ENCODE measurements around the gene IRF8.
"Not testable (repeated sequence)": the region's sequence is repeated elsewhere in the genome, so short reads cannot be mapped to it uniquely, and the experiment has no call there.

IRF8 gene

DNA sequence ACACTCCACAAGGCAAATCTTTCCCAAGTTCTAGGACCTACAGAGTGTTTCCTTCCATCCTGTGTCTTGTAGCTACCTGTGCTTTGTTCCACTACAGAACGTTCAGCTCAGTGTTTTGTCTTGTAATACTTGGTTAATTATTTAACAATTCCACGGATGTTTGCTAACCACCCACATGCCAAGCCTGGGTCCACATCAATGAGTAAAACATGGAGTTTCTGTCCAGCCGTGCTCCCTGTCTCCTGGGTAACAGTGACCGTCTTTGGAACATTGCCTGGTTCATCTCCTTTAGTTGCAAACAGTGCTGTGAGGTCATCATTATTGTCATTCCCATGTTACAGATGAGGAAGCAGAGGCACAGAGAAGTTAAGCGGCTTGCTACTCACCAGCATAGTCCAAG, 41.3 kb downstream of the IRF8 start:
- Histone ChIP-seq H3K27me3 (replicated peaks; ENCODE audit: control insufficient read depth, insufficient read depth, low read length) (no peaks in the 10 kb centered on the region), H3K4me3 (replicated peaks; ENCODE audit: low read depth, low read length) (no peak overlapping the region), H3K36me3 (ENCODE audit: control insufficient read depth, insufficient read depth, low read length) (no peaks in the 10 kb centered on the region)
- no peak for DNase-seq (ENCODE audit: extremely low read depth, insufficient read length)
- TF ChIP-seq, protein P1, sequence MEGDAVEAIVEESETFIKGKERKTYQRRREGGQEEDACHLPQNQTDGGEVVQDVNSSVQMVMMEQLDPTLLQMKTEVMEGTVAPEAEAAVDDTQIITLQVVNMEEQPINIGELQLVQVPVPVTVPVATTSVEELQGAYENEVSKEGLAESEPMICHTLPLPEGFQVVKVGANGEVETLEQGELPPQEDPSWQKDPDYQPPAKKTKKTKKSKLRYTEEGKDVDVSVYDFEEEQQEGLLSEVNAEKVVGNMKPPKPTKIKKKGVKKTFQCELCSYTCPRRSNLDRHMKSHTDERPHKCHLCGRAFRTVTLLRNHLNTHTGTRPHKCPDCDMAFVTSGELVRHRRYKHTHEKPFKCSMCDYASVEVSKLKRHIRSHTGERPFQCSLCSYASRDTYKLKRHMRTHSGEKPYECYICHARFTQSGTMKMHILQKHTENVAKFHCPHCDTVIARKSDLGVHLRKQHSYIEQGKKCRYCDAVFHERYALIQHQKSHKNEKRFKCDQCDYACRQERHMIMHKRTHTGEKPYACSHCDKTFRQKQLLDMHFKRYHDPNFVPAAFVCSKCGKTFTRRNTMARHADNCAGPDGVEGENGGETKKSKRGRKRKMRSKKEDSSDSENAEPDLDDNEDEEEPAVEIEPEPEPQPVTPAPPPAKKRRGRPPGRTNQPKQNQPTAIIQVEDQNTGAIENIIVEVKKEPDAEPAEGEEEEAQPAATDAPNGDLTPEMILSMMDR (IDR thresholded peaks at IDR 0.05; ENCODE audit: insufficient read depth, low read length, poor library complexity, severe bottlenecking), result no peak

GRCh38 chr16:85941863-85942644, 43.1 kb downstream of the IRF8 start:
- Histone ChIP-seq H3K4me3 (replicated peaks; ENCODE audit: low read depth, low read length) (no peak overlapping the region), H3K27me3 (replicated peaks; ENCODE audit: control insufficient read depth, insufficient read depth, low read length) (no peaks in the 10 kb centered on the region), H3K36me3 (ENCODE audit: control insufficient read depth, insufficient read depth, low read length) (no peaks in the 10 kb centered on the region)
- TF ChIP-seq, protein P1 (IDR thresholded peaks at IDR 0.05; ENCODE audit: insufficient read depth, low read length, poor library complexity, severe bottlenecking), result no peak
- no peak for DNase-seq (ENCODE audit: extremely low read depth, insufficient read length)

- H3K27me3 ChIP-seq (replicated peaks; ENCODE audit: control insufficient read depth, insufficient read depth, low read length); H3K4me3 ChIP-seq (replicated peaks; ENCODE audit: low read depth, low read length); H3K36me3 ChIP-seq (ENCODE audit: control insufficient read depth, insufficient read depth, low read length); DNase-seq (ENCODE audit: extremely low read depth, insufficient read length): not testable (repeated sequence)
These were observed 43.7 kb downstream of the IRF8 start for GRCh38 chr16:85942659-85943058.

DNA sequence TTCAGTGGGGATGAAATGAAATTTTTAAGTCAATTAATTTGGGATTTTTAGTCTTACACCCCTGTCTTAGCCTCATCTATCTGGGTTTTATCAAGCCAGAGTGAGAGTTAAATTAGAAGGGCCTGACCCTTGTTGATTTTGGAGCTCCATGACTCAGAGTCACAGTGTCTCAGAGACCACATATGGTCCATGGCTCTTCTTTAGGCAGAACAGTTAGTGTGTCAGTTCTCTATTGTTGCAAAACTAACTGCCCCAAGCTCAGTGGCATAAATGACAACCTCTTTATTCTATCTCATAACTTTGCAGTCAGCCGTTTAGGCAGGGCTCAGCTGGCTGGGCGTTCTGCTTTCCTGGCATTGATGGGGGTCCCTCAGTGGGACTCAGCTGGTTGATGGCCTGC, 44.7 kb downstream of the IRF8 start:
- H3K36me3 ChIP-seq (ENCODE audit: control insufficient read depth, insufficient read depth, low read length), result no peaks in the 10 kb centered on the region
- TF ChIP-seq, protein P1 (IDR thresholded peaks at IDR 0.05; ENCODE audit: insufficient read depth, low read length, poor library complexity, severe bottlenecking), result no peak
- H3K4me3 ChIP-seq (replicated peaks; ENCODE audit: low read depth, low read length), result no peak overlapping the region
- DNase-seq (ENCODE audit: extremely low read depth, insufficient read length), result no peak
- no peaks in the 10 kb centered on the region for H3K27me3 ChIP-seq (replicated peaks; ENCODE audit: control insufficient read depth, insufficient read depth, low read length)

- Histone ChIP-seq H3K4me3 (replicated peaks; ENCODE audit: low read depth, low read length) (peak overlapping the region; percentile 48), H3K36me3 (ENCODE audit: control insufficient read depth, insufficient read depth, low read length) (no peaks in the 10 kb centered on the region), H3K27me3 (replicated peaks; ENCODE audit: control insufficient read depth, insufficient read depth, low read length) (no peaks in the 10 kb centered on the region)
- DNase-seq (ENCODE audit: extremely low read depth, insufficient read length), result peak; percentile 54
- TF ChIP-seq, protein P1 (IDR thresholded peaks at IDR 0.05; ENCODE audit: insufficient read depth, low read length, poor library complexity, severe bottlenecking), result no peak
These were observed 45.8 kb downstream of the IRF8 start for GRCh38 chr16:85944572-85945423.

- Histone ChIP-seq H3K27me3 (replicated peaks; ENCODE audit: control insufficient read depth, insufficient read depth, low read length) (no peaks in the 10 kb centered on the region), H3K4me3 (replicated peaks; ENCODE audit: low read depth, low read length) (peak overlapping the region; percentile 48), H3K36me3 (ENCODE audit: control insufficient read depth, insufficient read depth, low read length) (no peaks in the 10 kb centered on the region)
- no peak for DNase-seq (ENCODE audit: extremely low read depth, insufficient read length)
- TF ChIP-seq, protein P1 (IDR thresholded peaks at IDR 0.05; ENCODE audit: insufficient read depth, low read length, poor library complexity, severe bottlenecking), result no peak
These were observed 46.4 kb downstream of the IRF8 start for GRCh38 chr16:85945424-85945751.
